ENCODE data around the gene RBM25.

RBM25 gene

DNA sequence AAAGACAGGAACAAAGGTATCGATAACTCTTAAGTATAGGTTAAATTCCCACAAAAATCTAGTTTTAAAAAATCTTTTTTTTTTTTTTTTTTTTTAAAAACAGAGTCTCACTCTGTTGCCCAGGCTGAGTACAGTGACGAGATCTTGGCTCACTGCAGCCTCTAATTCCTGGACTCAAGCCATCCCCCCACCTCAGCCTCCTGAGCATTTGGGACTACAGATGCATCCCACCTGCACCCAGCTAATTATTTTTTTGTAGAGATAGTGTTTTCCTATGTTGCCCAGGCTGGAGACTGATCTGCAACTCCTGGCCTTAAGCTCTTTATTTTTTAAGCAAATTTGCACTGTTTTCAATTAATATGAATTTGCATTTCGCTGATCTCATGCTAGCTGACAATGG lies 87.8 kb downstream of the RBM25 start:
- Histone ChIP-seq H2BK120ac (ENCODE audit: low read depth, low read length) (no peak overlapping the region), H3K23ac (ENCODE audit: low read length in 2 of 2) (no peak overlapping the region), H3K9ac (ENCODE audit: low read length) (no peak overlapping the region), H3K79me1 (replicated peaks; ENCODE audit: low read length, poor library complexity, severe bottlenecking) (peaks cover 15% of the 10 kb centered on the region), H3K9me3 (ENCODE audit: control insufficient read depth, low read length) (no peaks in the 10 kb centered on the region), H3K4me2 (ENCODE audit: low read length, poor library complexity, severe bottlenecking) (no peak overlapping the region), H2AK5ac (ENCODE audit: low read length, severe bottlenecking) (no peak overlapping the region), H2BK12ac (ENCODE audit: low read length in 2 of 2) (no peak overlapping the region), H3K4ac (ENCODE audit: low read depth in 1 of 2, low read length in 2 of 2) (no peak overlapping the region), H2BK5ac (ENCODE audit: low read depth, low read length, poor library complexity, severe bottlenecking) (no peak overlapping the region), H4K8ac (ENCODE audit: low read length) (no peak overlapping the region), H4K91ac (ENCODE audit: low read length) (no peak overlapping the region), H3K4me3 (ENCODE audit: insufficient read depth in 1 of 2, low read depth in 1 of 2, low read length in 2 of 2) (no peak overlapping the region), H3K36me3 (ENCODE audit: control insufficient read depth in 1 of 2, insufficient read depth in 2 of 2, low read depth in 1 of 2, low read length in 2 of 2) (peaks cover 3 to 27% of the 10 kb centered on the region in 2 experiments), H3K27me3 (ENCODE audit: control insufficient read depth in 1 of 2, insufficient read depth in 1 of 2, low read length in 2 of 2) (no peaks in the 10 kb centered on the region), H3K14ac (ENCODE audit: low read length in 2 of 2) (no peak overlapping the region), H2BK15ac (ENCODE audit: low read depth, poor library complexity, severe bottlenecking) (no peak overlapping the region), H3K4me1 (ENCODE audit: control insufficient read depth, insufficient read depth, low read depth, low read length) (peaks cover 6% of the 10 kb centered on the region), H2AFZ (ENCODE audit: low read depth, low read length) (no peak overlapping the region), H3K27ac (ENCODE audit: low read length, poor library complexity, severe bottlenecking) (no peak overlapping the region), H3K18ac (ENCODE audit: low read depth in 1 of 2, low read length in 2 of 2) (no peak overlapping the region)
- no peak for DNase-seq
- 99% methylated on average over 1 of the region's 3 CpGs for WGBS

DNA sequence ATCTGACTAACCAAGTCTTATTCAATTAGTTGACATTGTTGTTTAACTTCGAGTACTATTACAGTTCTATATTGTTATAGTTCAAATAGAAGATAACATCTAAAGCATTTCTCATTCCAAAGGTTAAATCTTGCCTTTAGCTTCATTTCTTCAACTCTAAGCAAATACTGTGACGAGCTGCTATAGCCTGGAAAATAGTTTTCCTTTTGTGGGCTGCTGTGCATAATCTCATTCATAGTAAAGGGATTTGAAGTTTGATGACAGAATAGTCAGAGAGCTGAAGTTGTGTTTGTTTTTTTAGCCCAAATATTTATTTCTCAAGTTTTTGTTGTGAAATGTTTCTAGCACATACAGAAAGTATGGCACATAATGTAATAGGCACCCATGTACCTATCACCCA lies 91.4 kb downstream of the RBM25 start:
- no peaks in the 10 kb centered on the region for H3K9me3 ChIP-seq (ENCODE audit: control insufficient read depth, low read length)
- peaks cover 3% of the 10 kb centered on the region for H3K4me1 ChIP-seq (ENCODE audit: control insufficient read depth, insufficient read depth, low read depth, low read length)
- H2BK15ac ChIP-seq (ENCODE audit: low read depth, poor library complexity, severe bottlenecking), result no peak overlapping the region
- H3K4me3 ChIP-seq (ENCODE audit: insufficient read depth in 1 of 2, low read depth in 1 of 2, low read length in 2 of 2), result no peak overlapping the region
- peaks cover 27% of the 10 kb centered on the region for H3K79me1 ChIP-seq (replicated peaks; ENCODE audit: low read length, poor library complexity, severe bottlenecking)
- no peak overlapping the region for H3K23ac ChIP-seq (ENCODE audit: low read length in 2 of 2)
- peaks cover 14 to 37% of the 10 kb centered on the region in 2 experiments for H3K36me3 ChIP-seq (ENCODE audit: control insufficient read depth in 1 of 2, insufficient read depth in 2 of 2, low read depth in 1 of 2, low read length in 2 of 2)
- H2BK12ac ChIP-seq (ENCODE audit: low read length in 2 of 2), result no peak overlapping the region
- no peak overlapping the region for H4K8ac ChIP-seq (ENCODE audit: low read length)
- H2AFZ ChIP-seq (ENCODE audit: low read depth, low read length), result no peak overlapping the region
- no peak overlapping the region for H2AK5ac ChIP-seq (ENCODE audit: low read length, severe bottlenecking)
- no peak overlapping the region for H3K9ac ChIP-seq (ENCODE audit: low read length)
- no peak overlapping the region for H3K27ac ChIP-seq (ENCODE audit: low read length, poor library complexity, severe bottlenecking)
- H3K4me2 ChIP-seq (ENCODE audit: low read length, poor library complexity, severe bottlenecking), result no peak overlapping the region
- no peak overlapping the region for H3K4ac ChIP-seq (ENCODE audit: low read depth in 1 of 2, low read length in 2 of 2)
- H2BK5ac ChIP-seq (ENCODE audit: low read depth, low read length, poor library complexity, severe bottlenecking), result no peak overlapping the region
- no peak overlapping the region for H4K91ac ChIP-seq (ENCODE audit: low read length)
- no peak overlapping the region for H3K18ac ChIP-seq (ENCODE audit: low read depth in 1 of 2, low read length in 2 of 2)
- no peaks in the 10 kb centered on the region for H3K27me3 ChIP-seq (ENCODE audit: control insufficient read depth in 1 of 2, insufficient read depth in 1 of 2, low read length in 2 of 2)
- WGBS, result 88% methylated on average over 1 of the region's 2 CpGs
- no peak overlapping the region for H3K14ac ChIP-seq (ENCODE audit: low read length in 2 of 2)
- peak; percentile 35 for DNase-seq
- no peak overlapping the region for H2BK120ac ChIP-seq (ENCODE audit: low read depth, low read length)

DNA sequence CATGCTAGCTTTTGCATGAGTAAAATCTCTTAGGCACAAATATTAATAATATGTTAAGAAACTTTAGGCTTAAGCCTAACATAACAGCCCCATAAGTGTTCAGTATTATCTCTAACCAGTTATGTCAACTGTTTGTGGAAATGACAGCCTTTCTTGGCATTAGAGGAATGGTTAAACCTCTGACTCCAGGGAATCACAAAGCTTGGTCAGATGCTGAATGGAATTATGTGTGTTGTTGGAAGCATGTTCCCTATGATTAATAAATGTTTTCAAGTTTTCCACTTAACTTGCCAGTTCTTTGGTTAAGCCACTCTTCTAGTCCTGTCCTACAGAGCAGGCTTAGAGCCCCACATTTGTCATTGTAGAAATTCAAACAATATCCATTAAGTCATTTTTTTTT lies 94.9 kb downstream of the RBM25 start:
- H2BK120ac ChIP-seq (ENCODE audit: low read depth, low read length), result no peak overlapping the region
- no peak overlapping the region for H2AK5ac ChIP-seq (ENCODE audit: low read length, severe bottlenecking)
- H3K4ac ChIP-seq (ENCODE audit: low read depth in 1 of 2, low read length in 2 of 2), result no peak overlapping the region
- H3K79me1 ChIP-seq (replicated peaks; ENCODE audit: low read length, poor library complexity, severe bottlenecking), result peaks cover 31% of the 10 kb centered on the region
- no peak overlapping the region for H3K27ac ChIP-seq (ENCODE audit: low read length, poor library complexity, severe bottlenecking)
- H2AFZ ChIP-seq (ENCODE audit: low read depth, low read length), result no peak overlapping the region
- no peaks in the 10 kb centered on the region for H3K9me3 ChIP-seq (ENCODE audit: control insufficient read depth, low read length)
- H3K27me3 ChIP-seq (ENCODE audit: control insufficient read depth in 1 of 2, insufficient read depth in 1 of 2, low read length in 2 of 2), result no peaks in the 10 kb centered on the region
- peak overlapping the region; percentile 51 for H3K9ac ChIP-seq (ENCODE audit: low read length)
- no peak overlapping the region for H3K4me2 ChIP-seq (ENCODE audit: low read length, poor library complexity, severe bottlenecking)
- H3K23ac ChIP-seq (ENCODE audit: low read length in 2 of 2), result no peak overlapping the region
- no peak overlapping the region for H3K18ac ChIP-seq (ENCODE audit: low read depth in 1 of 2, low read length in 2 of 2)
- H3K4me3 ChIP-seq (ENCODE audit: insufficient read depth in 1 of 2, low read depth in 1 of 2, low read length in 2 of 2), result no peak overlapping the region
- H2BK15ac ChIP-seq (ENCODE audit: low read depth, poor library complexity, severe bottlenecking), result no peak overlapping the region
- no peaks in the 10 kb centered on the region for H3K4me1 ChIP-seq (ENCODE audit: control insufficient read depth, insufficient read depth, low read depth, low read length)
- H2BK5ac ChIP-seq (ENCODE audit: low read depth, low read length, poor library complexity, severe bottlenecking), result no peak overlapping the region
- H4K8ac ChIP-seq (ENCODE audit: low read length), result no peak overlapping the region
- H3K36me3 ChIP-seq (ENCODE audit: control insufficient read depth in 1 of 2, insufficient read depth in 2 of 2, low read depth in 1 of 2, low read length in 2 of 2), result peaks cover 23 to 58% of the 10 kb centered on the region in 2 experiments
- no peak overlapping the region for H2BK12ac ChIP-seq (ENCODE audit: low read length in 2 of 2)
- no peak overlapping the region for H4K91ac ChIP-seq (ENCODE audit: low read length)
- no peak overlapping the region for H3K14ac ChIP-seq (ENCODE audit: low read length in 2 of 2)
- no peak for DNase-seq

- 99% methylated on average over 11 of the region's 11 CpGs for WGBS
Observed at GRCh38 chr14:73162251-73162650, 103.9 kb downstream of the RBM25 start.

More at GRCh38 chr14:73162251-73162650, 103.9 kb downstream of the RBM25 start:
- Histone ChIP-seq H3K23ac (ENCODE audit: low read length in 2 of 2) (no peak overlapping the region), H3K36me3 (ENCODE audit: control insufficient read depth in 1 of 2, insufficient read depth in 2 of 2, low read depth in 1 of 2, low read length in 2 of 2) (peaks cover 29 to 82% of the 10 kb centered on the region in 2 experiments), H2AK5ac (ENCODE audit: low read length, severe bottlenecking) (no peak overlapping the region), H4K91ac (ENCODE audit: low read length) (no peak overlapping the region), H3K18ac (ENCODE audit: low read depth in 1 of 2, low read length in 2 of 2) (no peak overlapping the region), H3K9ac (ENCODE audit: low read length) (no peak overlapping the region), H2BK120ac (ENCODE audit: low read depth, low read length) (no peak overlapping the region), H3K14ac (ENCODE audit: low read length in 2 of 2) (no peak overlapping the region), H3K4ac (ENCODE audit: low read depth in 1 of 2, low read length in 2 of 2) (no peak overlapping the region), H3K4me2 (ENCODE audit: low read length, poor library complexity, severe bottlenecking) (no peak overlapping the region), H3K9me3 (ENCODE audit: control insufficient read depth, low read length) (no peaks in the 10 kb centered on the region), H3K4me3 (ENCODE audit: insufficient read depth in 1 of 2, low read depth in 1 of 2, low read length in 2 of 2) (no peak overlapping the region), H2BK15ac (ENCODE audit: low read depth, poor library complexity, severe bottlenecking) (no peak overlapping the region), H2BK12ac (ENCODE audit: low read length in 2 of 2) (no peak overlapping the region), H4K8ac (ENCODE audit: low read length) (no peak overlapping the region), H3K27me3 (ENCODE audit: control insufficient read depth in 1 of 2, insufficient read depth in 1 of 2, low read length in 2 of 2) (no peaks in the 10 kb centered on the region), H2AFZ (ENCODE audit: low read depth, low read length) (no peak overlapping the region), H3K4me1 (ENCODE audit: control insufficient read depth, insufficient read depth, low read depth, low read length) (no peaks in the 10 kb centered on the region), H3K79me1 (replicated peaks; ENCODE audit: low read length, poor library complexity, severe bottlenecking) (peaks cover 19% of the 10 kb centered on the region), H2BK5ac (ENCODE audit: low read depth, low read length, poor library complexity, severe bottlenecking) (no peak overlapping the region), H3K27ac (ENCODE audit: low read length, poor library complexity, severe bottlenecking) (no peak overlapping the region)
- no peak for DNase-seq

Data from mesenchymal stem cell (in vitro differentiated cells and primary cell).